ENCODE results near the gene SLC5A10. TPM values are rescaled to one million over a fixed set of nuclear protein-coding genes. Genes with fewer than 3 reads are reported as not detected.

The SLC5A10 gene
- total RNA-seq, 2 experiments from 2014 or later, result not detected

DNA sequence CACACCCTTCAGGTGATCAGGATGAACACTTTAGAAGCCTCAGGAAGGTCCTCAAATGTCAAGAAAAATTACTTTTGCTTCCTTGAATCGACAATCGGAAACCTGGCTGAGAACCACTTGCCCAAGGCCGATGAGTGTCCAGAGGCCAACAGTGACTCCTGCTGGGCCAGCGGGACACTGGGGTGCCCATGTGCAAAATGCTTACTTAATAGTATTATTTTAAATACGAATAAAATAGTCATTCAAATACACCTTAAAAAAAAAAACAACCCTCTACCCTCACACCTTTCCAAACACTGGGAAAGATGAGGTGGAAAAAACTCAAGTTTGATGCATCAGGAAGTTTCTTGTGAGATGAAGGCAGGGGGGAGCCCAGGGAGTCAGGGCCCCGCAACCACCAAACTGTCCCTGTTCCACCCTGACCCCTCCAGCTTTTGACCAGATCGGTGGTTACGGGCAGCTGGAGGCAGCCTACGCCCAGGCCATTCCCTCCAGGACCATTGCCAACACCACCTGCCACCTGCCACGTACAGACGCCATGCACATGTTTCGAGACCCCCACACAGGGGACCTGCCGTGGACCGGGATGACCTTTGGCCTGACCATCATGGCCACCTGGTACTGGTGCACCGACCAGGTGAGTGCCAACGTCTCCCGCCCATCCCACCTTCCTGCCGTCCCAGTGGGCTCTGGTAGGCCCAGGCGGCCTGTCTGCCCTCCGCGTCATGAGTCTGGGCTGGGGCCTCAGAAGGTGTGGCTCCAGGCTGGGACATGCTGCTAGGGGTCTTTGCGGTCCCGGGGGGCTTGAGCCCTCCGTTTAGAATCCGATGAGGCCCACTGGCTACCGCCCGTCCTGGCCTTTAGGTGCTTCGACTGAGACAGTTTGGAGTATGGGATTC, 18.9 kb downstream of the SLC5A10 start:
- POLR2A ChIA-PET, result no interaction called here
- intact Hi-C loops (cut with micrococcal nuclease), result no loop called here

DNA sequence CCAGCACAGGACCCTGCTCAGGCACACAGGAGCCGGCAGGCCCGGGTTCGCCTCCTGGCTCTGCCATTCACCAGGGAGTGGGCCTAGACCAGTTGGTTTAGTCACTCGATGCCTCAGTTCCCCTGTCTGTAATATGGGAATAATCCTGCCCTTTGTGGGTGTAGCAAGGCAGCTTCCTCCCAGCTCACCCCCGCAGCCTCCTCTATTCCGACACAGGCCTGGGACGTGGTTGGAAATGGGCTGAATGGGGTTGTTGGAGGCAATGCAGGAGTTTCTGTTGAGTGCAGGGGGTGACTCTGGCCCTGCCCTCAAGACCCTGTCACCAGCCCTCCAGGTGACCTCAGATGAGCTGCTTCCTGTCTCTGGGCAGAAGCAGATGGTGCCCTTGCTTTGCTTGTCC, 19.8 kb downstream of the SLC5A10 start:
- Mint-ChIP-seq H3K36me3 (ENCODE audit: low read depth) (no peaks in the 10 kb centered on the region), H3K9me3 (no peaks in the 10 kb centered on the region), H3K4me1 (ENCODE audit: low read depth) (peaks cover 18% of the 10 kb centered on the region), H3K27me3 (no peaks in the 10 kb centered on the region), H3K27ac (no peak overlapping the region), H3K4me3 (no peak overlapping the region)
- ATAC-seq, result no peak
- TF ChIP-seq CTCF (IDR thresholded peaks at IDR 0.05), result no peak
- ChIA-PET POLR2A (no interaction called here), CTCF (interaction anchor here (0.6 kb wide), 1 partner anchor 33 kb away, joined by 3 read pairs; no protein-coding TSS in a partner anchor)
- intact Hi-C loops (cut with micrococcal nuclease), result no loop called here
- DNase-seq, result no peak

More for the DNA sequence above, 18.9 kb downstream of the SLC5A10 start:
- Mint-ChIP-seq H3K4me3 (no peak overlapping the region), H3K36me3 (ENCODE audit: low read depth) (no peaks in the 10 kb centered on the region), H3K27me3 (no peaks in the 10 kb centered on the region), H3K4me1 (ENCODE audit: low read depth) (peaks cover 18% of the 10 kb centered on the region), H3K27ac (no peak overlapping the region), H3K9me3 (no peaks in the 10 kb centered on the region)
- no peak for ATAC-seq
- no peak for TF ChIP-seq CTCF (IDR thresholded peaks at IDR 0.05)
- DNase-seq, result no peak
- CTCF ChIA-PET, result interaction anchor here (1.1 kb wide), 1 partner anchor 15 kb away, joined by 3 read pairs; no protein-coding TSS in a partner anchor

GRCh38 chr17:18974407-18975149, 22.6 kb downstream of the SLC5A10 start:
- ATAC-seq (peak; percentile 77), DNase-seq (peak; percentile 62)
- TF ChIP-seq CTCF (IDR thresholded peaks at IDR 0.05), result no peak
- Mint-ChIP-seq H3K4me3 (no peak overlapping the region), H3K36me3 (ENCODE audit: low read depth) (peaks cover 4% of the 10 kb centered on the region), H3K27ac (peak overlapping the region; percentile 38), H3K4me1 (ENCODE audit: low read depth) (peaks cover 14% of the 10 kb centered on the region), H3K27me3 (no peaks in the 10 kb centered on the region), H3K9me3 (no peaks in the 10 kb centered on the region)
- intact Hi-C loops (cut with micrococcal nuclease), result no loop called here
- ChIA-PET CTCF (no interaction called here), POLR2A (no interaction called here)

- no peak overlapping the region for H3K4me3 Mint-ChIP-seq
- ATAC-seq (no peak), DNase-seq (no peak)
- intact Hi-C loops (cut with micrococcal nuclease), result no loop called here
- H3K27me3 Mint-ChIP-seq, result no peaks in the 10 kb centered on the region
- H3K36me3 Mint-ChIP-seq (ENCODE audit: low read depth), result peaks cover 4% of the 10 kb centered on the region
- TF ChIP-seq CTCF (IDR thresholded peaks at IDR 0.05), result no peak
- no peak overlapping the region for H3K27ac Mint-ChIP-seq
- ChIA-PET POLR2A (interaction anchor here (0.6 to 1.2 kb wide), 4 partner anchors 12 to 626 kb away, joined by 3 to 7 read pairs (median 4); partner anchors contain the start of gene FAM83G), CTCF (interaction anchor here (1.1 to 1.8 kb wide), 2 partner anchors 14 to 27 kb away, joined by 3 to 14 read pairs; no protein-coding TSS in a partner anchor)
- no peaks in the 10 kb centered on the region for H3K9me3 Mint-ChIP-seq
- peaks cover 11% of the 10 kb centered on the region for H3K4me1 Mint-ChIP-seq (ENCODE audit: low read depth)
Observed at GRCh38 chr17:18975597-18975996, 23.6 kb downstream of the SLC5A10 start.

Data from activated CD8-positive, alpha-beta T cell treated with anti-CD3 and anti-CD28 coated beads for 36 hours (primary cell).